Measurements from ENCODE around the gene PEAK1.
A peak's percentile ranks its signal among the peaks of the same experiment; 100 is the strongest.

Gene PEAK1

GRCh38 chr15:77225088-77225487 lies 194.8 kb downstream of the PEAK1 start:
- no peak for ATAC-seq

GRCh38 chr15:77224352-77224751 lies 195.6 kb downstream of the PEAK1 start:
- ATAC-seq: peak; percentile 42; the same call in 2 of the 3 replicates
- TF ChIP-seq, protein P1, sequence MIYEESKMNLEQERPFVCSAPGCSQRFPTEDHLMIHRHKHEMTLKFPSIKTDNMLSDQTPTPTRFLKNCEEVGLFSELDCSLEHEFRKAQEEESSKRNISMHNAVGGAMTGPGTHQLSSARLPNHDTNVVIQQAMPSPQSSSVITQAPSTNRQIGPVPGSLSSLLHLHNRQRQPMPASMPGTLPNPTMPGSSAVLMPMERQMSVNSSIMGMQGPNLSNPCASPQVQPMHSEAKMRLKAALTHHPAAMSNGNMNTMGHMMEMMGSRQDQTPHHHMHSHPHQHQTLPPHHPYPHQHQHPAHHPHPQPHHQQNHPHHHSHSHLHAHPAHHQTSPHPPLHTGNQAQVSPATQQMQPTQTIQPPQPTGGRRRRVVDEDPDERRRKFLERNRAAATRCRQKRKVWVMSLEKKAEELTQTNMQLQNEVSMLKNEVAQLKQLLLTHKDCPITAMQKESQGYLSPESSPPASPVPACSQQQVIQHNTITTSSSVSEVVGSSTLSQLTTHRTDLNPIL (CRISPR knock-in tag; IDR thresholded peaks at IDR 0.05; ENCODE audit: low read depth): no peak
- TF ChIP-seq TSHZ2 (CRISPR knock-in tag; IDR thresholded peaks at IDR 0.05): no peak
- TF ChIP-seq ZNF565 (CRISPR knock-in tag; conservative IDR thresholded peaks at IDR 0.05; ENCODE audit: low read depth): no peak
- TF ChIP-seq TCF4 (CRISPR knock-in tag; IDR thresholded peaks at IDR 0.05; ENCODE audit: borderline replicate concordance): no peak

More at GRCh38 chr15:77225088-77225487, 194.8 kb downstream of the PEAK1 start:
- TF ChIP-seq TCF4 (CRISPR knock-in tag; IDR thresholded peaks at IDR 0.05; ENCODE audit: borderline replicate concordance): no peak
- no peak for TF ChIP-seq CSDC2 (CRISPR knock-in tag; IDR thresholded peaks at IDR 0.05)
- no peak for TF ChIP-seq ZC3H10 (CRISPR knock-in tag; IDR thresholded peaks at IDR 0.05)
- TF ChIP-seq TSHZ2 (CRISPR knock-in tag; IDR thresholded peaks at IDR 0.05): no peak
- no peak for TF ChIP-seq CSRNP3 (CRISPR knock-in tag; IDR thresholded peaks at IDR 0.05)
- TF ChIP-seq ZNF70 (CRISPR knock-in tag; IDR thresholded peaks at IDR 0.05): no peak
- no peak for TF ChIP-seq ZFP30 (CRISPR knock-in tag; IDR thresholded peaks at IDR 0.05)
- no peak for TF ChIP-seq BACH2 (CRISPR knock-in tag; IDR thresholded peaks at IDR 0.05; ENCODE audit: borderline replicate concordance)

GRCh38 chr15:77221708-77222107 lies 198.2 kb downstream of the PEAK1 start:
- no peak for TF ChIP-seq ARNTL (CRISPR knock-in tag; IDR thresholded peaks at IDR 0.05; ENCODE audit: borderline replicate concordance, low read depth)
- TF ChIP-seq TOX (CRISPR knock-in tag; IDR thresholded peaks at IDR 0.05; ENCODE audit: borderline replicate concordance): no peak
- no peak for TF ChIP-seq RARB (CRISPR knock-in tag; IDR thresholded peaks at IDR 0.05)
- TF ChIP-seq, protein P1 (CRISPR knock-in tag; IDR thresholded peaks at IDR 0.05; ENCODE audit: low read depth): no peak
- TF ChIP-seq POU6F1 (CRISPR knock-in tag; IDR thresholded peaks at IDR 0.05; ENCODE audit: borderline replicate concordance, low read depth): no peak
- TF ChIP-seq ISL1 (CRISPR knock-in tag; IDR thresholded peaks at IDR 0.05): no peak
- TF ChIP-seq OSR1 (CRISPR knock-in tag; IDR thresholded peaks at IDR 0.05): no peak
- TF ChIP-seq, protein P2, sequence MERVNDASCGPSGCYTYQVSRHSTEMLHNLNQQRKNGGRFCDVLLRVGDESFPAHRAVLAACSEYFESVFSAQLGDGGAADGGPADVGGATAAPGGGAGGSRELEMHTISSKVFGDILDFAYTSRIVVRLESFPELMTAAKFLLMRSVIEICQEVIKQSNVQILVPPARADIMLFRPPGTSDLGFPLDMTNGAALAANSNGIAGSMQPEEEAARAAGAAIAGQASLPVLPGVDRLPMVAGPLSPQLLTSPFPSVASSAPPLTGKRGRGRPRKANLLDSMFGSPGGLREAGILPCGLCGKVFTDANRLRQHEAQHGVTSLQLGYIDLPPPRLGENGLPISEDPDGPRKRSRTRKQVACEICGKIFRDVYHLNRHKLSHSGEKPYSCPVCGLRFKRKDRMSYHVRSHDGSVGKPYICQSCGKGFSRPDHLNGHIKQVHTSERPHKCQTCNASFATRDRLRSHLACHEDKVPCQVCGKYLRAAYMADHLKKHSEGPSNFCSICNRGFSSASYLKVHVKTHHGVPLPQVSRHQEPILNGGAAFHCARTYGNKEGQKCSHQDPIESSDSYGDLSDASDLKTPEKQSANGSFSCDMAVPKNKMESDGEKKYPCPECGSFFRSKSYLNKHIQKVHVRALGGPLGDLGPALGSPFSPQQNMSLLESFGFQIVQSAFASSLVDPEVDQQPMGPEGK (CRISPR knock-in tag; IDR thresholded peaks at IDR 0.05; ENCODE audit: borderline replicate concordance): no peak
- TF ChIP-seq ZC3H10 (CRISPR knock-in tag; IDR thresholded peaks at IDR 0.05): no peak
- no peak for TF ChIP-seq CSDC2 (CRISPR knock-in tag; IDR thresholded peaks at IDR 0.05)
- TF ChIP-seq ZNF565 (CRISPR knock-in tag; conservative IDR thresholded peaks at IDR 0.05; ENCODE audit: low read depth): no peak
- no peak for TF ChIP-seq CSRNP3 (CRISPR knock-in tag; IDR thresholded peaks at IDR 0.05)
- ATAC-seq: no peak

Measured in SK-N-SH treated with all-trans-retinoic acid at 6 μM for 48 hours (cell line).